GM18858 (cell line): ENCODE results near the gene PCDHA5.

Experiments used
- ATAC-seq: cut with Tn5 transposase; IDR thresholded peaks from one replicate; pipeline ENCODE4 v1.9.1; 2021; ENCODE audit not compliant: unreplicated experiment

Gene PCDHA5

DNA sequence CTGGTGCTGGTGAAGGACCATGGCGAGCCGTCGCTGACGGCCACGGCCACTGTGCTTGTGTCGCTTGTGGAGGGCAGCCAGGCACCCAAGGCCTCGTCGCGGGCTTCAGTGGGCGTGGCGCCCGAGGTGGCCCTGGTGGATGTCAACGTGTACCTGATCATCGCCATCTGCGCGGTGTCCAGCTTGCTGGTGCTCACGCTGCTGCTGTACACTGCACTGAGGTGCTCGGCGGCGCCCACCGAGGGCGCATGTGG, 36.5 kb downstream of the PCDHA5 start:
- no peak for ATAC-seq

DNA sequence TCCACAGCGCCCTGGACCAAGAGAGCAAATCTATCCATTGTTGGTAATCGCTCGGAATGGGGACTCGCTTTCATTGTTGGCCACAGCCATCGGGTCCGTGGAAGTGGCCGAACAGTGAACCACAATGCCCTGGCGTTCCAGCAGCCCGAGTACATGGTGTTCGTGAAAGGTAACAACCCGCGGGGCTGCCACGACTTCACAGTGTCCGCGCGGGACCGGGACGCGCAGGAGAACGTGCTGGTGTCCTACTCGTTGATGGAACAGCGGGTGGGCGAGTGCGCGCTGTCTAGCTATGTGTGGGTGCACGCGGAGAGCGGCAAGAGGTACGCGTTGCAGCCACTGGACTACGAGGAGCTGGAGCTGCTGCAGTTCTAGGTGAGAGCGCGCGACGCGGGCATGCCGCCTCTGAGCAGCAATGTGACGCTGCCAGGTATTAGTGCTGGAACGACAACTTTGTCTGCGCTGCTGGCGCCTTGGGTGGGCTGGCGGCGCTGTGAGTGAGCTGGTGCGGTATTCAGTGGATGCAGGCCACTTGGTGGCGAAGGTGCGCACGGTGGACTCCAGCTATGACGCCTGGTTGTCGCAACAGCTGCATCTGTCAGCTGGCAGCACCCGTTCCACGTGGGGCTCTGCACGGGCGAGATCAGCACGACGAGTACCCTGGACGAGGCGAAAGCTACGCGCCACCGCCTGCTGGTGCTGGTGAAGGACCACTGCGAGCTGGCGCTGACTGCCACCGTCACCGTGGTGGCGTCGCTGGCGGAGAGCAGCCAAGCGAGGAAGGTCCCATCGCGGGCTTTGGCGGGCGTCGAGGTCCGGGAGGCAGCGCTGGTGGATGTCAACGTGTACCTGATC, 41.3 kb downstream of the PCDHA5 start:
- ATAC-seq: no peak

DNA sequence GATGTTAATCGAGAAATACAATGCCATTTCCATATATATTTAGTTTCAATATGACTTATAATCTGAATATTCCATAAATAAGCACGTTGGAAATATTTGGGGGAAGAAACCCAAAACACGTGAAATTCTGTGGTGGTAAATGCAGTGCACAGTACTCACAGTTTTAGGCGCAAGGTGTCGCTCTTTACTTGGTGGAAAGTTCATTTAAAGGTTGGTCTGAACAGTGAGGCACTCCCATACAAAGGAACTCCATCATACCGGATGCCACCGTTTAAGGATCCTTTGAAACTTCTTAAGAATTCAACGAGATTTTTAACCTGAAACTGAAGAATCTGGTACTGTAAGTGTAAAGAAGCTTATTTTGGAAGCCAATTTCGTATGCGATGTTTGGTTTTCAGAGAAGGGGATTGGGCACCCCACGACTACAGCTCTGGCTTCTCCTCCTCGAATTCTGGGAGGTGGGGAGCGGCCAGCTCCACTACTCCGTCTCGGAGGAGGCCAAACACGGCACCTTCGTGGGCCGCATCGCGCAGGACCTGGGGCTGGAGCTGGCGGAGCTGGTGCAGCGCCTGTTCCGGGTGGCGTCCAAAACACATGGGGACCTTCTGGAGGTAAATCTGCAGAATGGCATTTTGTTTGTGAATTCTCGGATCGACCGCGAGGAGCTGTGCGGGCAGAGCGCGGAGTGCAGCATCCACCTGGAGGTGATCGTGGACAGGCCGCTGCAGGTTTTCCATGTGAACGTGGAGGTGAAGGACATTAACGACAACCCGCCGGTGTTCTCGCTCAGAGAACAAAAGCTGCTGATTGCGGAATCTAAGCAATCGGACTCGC, 47.5 kb downstream of the PCDHA5 start, which contains the start of gene PCDHA11:
PCDHA11 (plus strand) TSS at position 237 of the 834 bp plus-strand sequence; CDS start at position 384, 147 bp downstream.
- ATAC-seq: no peak

DNA sequence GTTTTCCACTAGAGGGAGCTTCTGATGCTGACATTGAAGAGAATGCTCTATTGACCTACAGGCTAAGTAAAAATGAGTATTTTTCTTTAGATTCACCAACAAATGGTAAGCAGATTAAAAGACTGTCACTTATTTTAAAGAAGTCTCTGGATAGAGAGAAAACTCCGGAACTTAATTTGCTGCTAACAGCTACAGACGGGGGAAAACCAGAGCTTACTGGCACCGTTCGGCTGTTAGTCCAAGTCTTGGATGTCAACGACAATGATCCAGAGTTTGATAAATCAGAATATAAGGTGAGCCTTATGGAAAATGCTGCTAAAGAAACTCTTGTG, 48.1 kb downstream of the PCDHA5 start:
- no peak for ATAC-seq

DNA sequence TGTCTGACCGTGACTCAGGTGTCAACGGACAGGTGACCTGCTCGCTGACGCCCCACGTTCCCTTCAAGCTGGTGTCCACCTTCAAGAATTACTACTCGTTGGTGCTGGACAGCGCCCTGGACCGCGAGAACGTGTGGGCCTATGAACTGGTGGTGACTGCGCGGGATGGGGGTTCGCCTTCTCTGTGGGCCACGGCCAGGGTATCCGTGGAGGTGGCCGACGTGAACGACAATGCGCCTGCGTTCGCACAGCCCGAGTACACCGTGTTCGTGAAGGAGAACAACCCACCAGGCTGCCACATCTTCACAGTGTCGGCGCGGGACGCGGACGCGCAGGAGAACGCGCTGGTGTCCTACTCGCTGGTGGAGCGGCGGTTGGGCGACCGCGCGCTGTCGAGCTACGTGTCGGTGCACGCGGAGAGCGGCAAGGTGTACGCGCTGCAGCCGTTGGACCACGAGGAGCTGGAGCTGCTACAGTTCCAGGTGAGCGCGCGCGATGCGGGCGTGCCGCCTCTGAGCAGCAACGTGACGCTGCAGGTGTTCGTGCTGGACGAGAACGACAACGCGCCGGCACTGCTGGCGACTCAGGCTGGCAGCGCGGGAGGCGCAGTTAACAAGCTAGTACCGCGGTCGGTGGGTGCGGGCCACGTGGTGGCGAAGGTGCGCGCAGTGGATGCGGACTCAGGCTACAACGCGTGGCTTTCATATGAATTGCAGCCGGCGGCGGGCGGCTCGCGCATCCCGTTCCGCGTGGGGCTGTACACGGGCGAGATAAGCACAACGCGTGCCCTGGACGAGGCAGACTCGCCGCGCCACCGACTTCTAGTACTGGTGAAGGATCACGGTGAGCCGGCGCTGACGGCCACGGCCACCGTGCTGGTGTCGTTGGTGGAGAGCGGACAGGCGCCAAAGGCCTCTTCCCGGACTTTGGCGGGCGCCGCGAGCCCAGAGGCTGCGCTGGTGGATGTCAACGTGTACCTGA, 49.1 kb downstream of the PCDHA5 start:
- no peak for ATAC-seq
